ENCODE measurements around the gene RGS7.

The RGS7 gene

GRCh38 chr1:240829487-240829886, 527.5 kb downstream of the RGS7 start:
- Histone ChIP-seq H3K27me3 (ENCODE audit: insufficient read depth, low read length, poor library complexity, severe bottlenecking) (no peaks in the 10 kb centered on the region), H3K79me2 (ENCODE audit: insufficient read depth, low read length) (no peaks in the 10 kb centered on the region), H3F3A (ENCODE audit: low read depth) (no peaks in the 10 kb centered on the region), H3K36me3 (ENCODE audit: insufficient read depth, low read length) (no peaks in the 10 kb centered on the region), H2AFZ (ENCODE audit: low read length) (no peak overlapping the region), H4K20me1 (ENCODE audit: insufficient read depth, low read length, poor library complexity, severe bottlenecking) (no peaks in the 10 kb centered on the region), H3K9ac (ENCODE audit: low read depth, low read length, poor library complexity, severe bottlenecking) (no peak overlapping the region), H3K4me1 (ENCODE audit: insufficient read depth, low read length, poor library complexity, severe bottlenecking) (no peaks in the 10 kb centered on the region), H3K4me3 (ENCODE audit: low read length, poor library complexity, severe bottlenecking) (no peak overlapping the region), H3K9me2 (replicated peaks; ENCODE audit: low read depth, low read length) (no peaks in the 10 kb centered on the region), H3K4me2 (ENCODE audit: low read depth, low read length, poor library complexity, severe bottlenecking) (no peak overlapping the region), H3K9me3 (ENCODE audit: insufficient read depth, low read depth, low read length) (peaks cover 4% of the 10 kb centered on the region; the same call in 1 of the 2 replicates)
- TF ChIP-seq EZH2phosphoT487 (IDR thresholded peaks at IDR 0.05; ENCODE audit: borderline replicate concordance) (no peak), CTCF (conservative IDR thresholded peaks at IDR 0.05; ENCODE audit: low read length) (no peak)

- H4K20me1 ChIP-seq (ENCODE audit: insufficient read depth, low read length, poor library complexity, severe bottlenecking) = no peaks in the 10 kb centered on the region
- no peaks in the 10 kb centered on the region for H3F3A ChIP-seq (ENCODE audit: low read depth)
- no peak overlapping the region for H2AFZ ChIP-seq (ENCODE audit: low read length)
- no peak overlapping the region for H3K4me2 ChIP-seq (ENCODE audit: low read depth, low read length, poor library complexity, severe bottlenecking)
- H3K9ac ChIP-seq (ENCODE audit: low read depth, low read length, poor library complexity, severe bottlenecking) = no peak overlapping the region
- H3K36me3 ChIP-seq (ENCODE audit: insufficient read depth, low read length) = no peaks in the 10 kb centered on the region
- no peaks in the 10 kb centered on the region for H3K4me1 ChIP-seq (ENCODE audit: insufficient read depth, low read length, poor library complexity, severe bottlenecking)
- no peaks in the 10 kb centered on the region for H3K79me2 ChIP-seq (ENCODE audit: insufficient read depth, low read length)
- H3K9me2 ChIP-seq (replicated peaks; ENCODE audit: low read depth, low read length) = no peaks in the 10 kb centered on the region
- H3K9me3 ChIP-seq (ENCODE audit: insufficient read depth, low read depth, low read length) = peaks cover 4% of the 10 kb centered on the region; the same call in 1 of the 2 replicates
- H3K27me3 ChIP-seq (ENCODE audit: insufficient read depth, low read length, poor library complexity, severe bottlenecking) = no peaks in the 10 kb centered on the region
- no peak overlapping the region for H3K4me3 ChIP-seq (ENCODE audit: low read length, poor library complexity, severe bottlenecking)
- no peak for TF ChIP-seq CTCF (conservative IDR thresholded peaks at IDR 0.05; ENCODE audit: low read length)
- no peak for TF ChIP-seq EZH2phosphoT487 (IDR thresholded peaks at IDR 0.05; ENCODE audit: borderline replicate concordance)
These were observed 529.2 kb downstream of the RGS7 start for GRCh38 chr1:240827786-240828185.

GRCh38 chr1:240824238-240824637, 532.8 kb downstream of the RGS7 start:
- no peaks in the 10 kb centered on the region for H3K4me1 ChIP-seq (ENCODE audit: insufficient read depth, low read length, poor library complexity, severe bottlenecking)
- H3K9me3 ChIP-seq (ENCODE audit: insufficient read depth, low read depth, low read length) = peaks cover 4% of the 10 kb centered on the region; the same call in 1 of the 2 replicates
- H3K4me2 ChIP-seq (ENCODE audit: low read depth, low read length, poor library complexity, severe bottlenecking) = no peak overlapping the region
- H3F3A ChIP-seq (ENCODE audit: low read depth) = no peaks in the 10 kb centered on the region
- no peaks in the 10 kb centered on the region for H3K79me2 ChIP-seq (ENCODE audit: insufficient read depth, low read length)
- H3K9ac ChIP-seq (ENCODE audit: low read depth, low read length, poor library complexity, severe bottlenecking) = no peak overlapping the region
- H3K27me3 ChIP-seq (ENCODE audit: insufficient read depth, low read length, poor library complexity, severe bottlenecking) = no peaks in the 10 kb centered on the region
- H3K36me3 ChIP-seq (ENCODE audit: insufficient read depth, low read length) = no peaks in the 10 kb centered on the region
- TF ChIP-seq EZH2phosphoT487 (IDR thresholded peaks at IDR 0.05; ENCODE audit: borderline replicate concordance) (no peak), CTCF (conservative IDR thresholded peaks at IDR 0.05; ENCODE audit: low read length) (no peak)
- no peaks in the 10 kb centered on the region for H3K9me2 ChIP-seq (replicated peaks; ENCODE audit: low read depth, low read length)
- H2AFZ ChIP-seq (ENCODE audit: low read length) = no peak overlapping the region
- no peaks in the 10 kb centered on the region for H4K20me1 ChIP-seq (ENCODE audit: insufficient read depth, low read length, poor library complexity, severe bottlenecking)
- H3K4me3 ChIP-seq (ENCODE audit: low read length, poor library complexity, severe bottlenecking) = no peak overlapping the region
